ENCODE results near the gene CPNE7. TPM values are rescaled to one million over a fixed set of nuclear protein-coding genes. Genes with fewer than 3 reads are reported as not detected.

CPNE7 gene
- total RNA-seq, 2 experiments from 2014 or later = 8.5 to 9.5 TPM

- no peaks in the 10 kb centered on the region for H3K4me1 Mint-ChIP-seq (ENCODE audit: low read depth)
- no peak for TF ChIP-seq CTCF (IDR thresholded peaks at IDR 0.05)
- peaks cover 2% of the 10 kb centered on the region for H3K27me3 Mint-ChIP-seq
- no peak overlapping the region for H3K4me3 Mint-ChIP-seq
- DNase-seq (no peak), ATAC-seq (no peak)
- CTCF ChIA-PET = no interaction called here
- intact Hi-C loops (cut with micrococcal nuclease) = no loop called here
- no peaks in the 10 kb centered on the region for H3K9me3 Mint-ChIP-seq
- H3K36me3 Mint-ChIP-seq (ENCODE audit: low read depth) = peaks cover 2% of the 10 kb centered on the region
- POLR2A ChIA-PET = no interaction called here
- no peak overlapping the region for H3K27ac Mint-ChIP-seq
Observed at GRCh38 chr16:89581045-89581695, 5.6 kb downstream of the CPNE7 start.

- ChIA-PET POLR2A (no interaction called here), CTCF (no interaction called here)
- H3K4me3 Mint-ChIP-seq = no peak overlapping the region
Observed at GRCh38 chr16:89581861-89582563, 6.5 kb downstream of the CPNE7 start.

DNA sequence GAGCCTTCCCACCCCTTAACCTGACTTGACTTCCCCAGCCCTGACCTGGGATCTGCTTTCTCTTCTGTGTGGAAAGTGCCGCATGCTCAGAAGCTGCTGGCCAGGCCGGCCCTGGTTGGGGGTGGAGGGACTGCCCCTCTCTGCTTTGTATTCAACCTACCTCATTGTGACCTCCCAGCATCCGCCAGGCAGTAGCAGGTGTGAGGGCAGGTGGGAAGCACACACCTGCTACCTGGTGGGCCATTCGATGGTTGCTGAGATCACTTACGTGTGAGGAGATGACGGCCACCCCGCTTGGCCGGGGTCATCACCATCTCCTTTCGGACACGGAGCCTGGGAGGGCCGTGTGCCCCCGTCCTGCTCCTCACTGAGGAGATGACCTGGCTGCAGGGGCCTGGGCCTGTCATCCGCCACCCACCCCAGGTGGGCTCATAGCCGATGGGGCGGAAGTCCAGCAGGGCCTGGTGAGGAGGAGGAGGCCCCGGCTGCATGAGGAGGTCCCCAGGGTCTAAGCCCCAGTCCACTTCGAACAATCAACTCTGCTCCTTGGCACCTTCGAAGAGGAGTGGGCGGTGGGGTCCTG lies 7.1 kb downstream of the CPNE7 start:
- CTCF ChIA-PET = no interaction called here
- no peak for ATAC-seq
- DNase-seq = no peak
- H3K9me3 Mint-ChIP-seq = peaks cover 3% of the 10 kb centered on the region
- POLR2A ChIA-PET = no interaction called here
- no peak for TF ChIP-seq CTCF (IDR thresholded peaks at IDR 0.05)
- no peak overlapping the region for H3K27ac Mint-ChIP-seq
- no peaks in the 10 kb centered on the region for H3K4me1 Mint-ChIP-seq (ENCODE audit: low read depth)
- no peaks in the 10 kb centered on the region for H3K27me3 Mint-ChIP-seq
- H3K4me3 Mint-ChIP-seq = no peak overlapping the region
- intact Hi-C loops (cut with micrococcal nuclease) = no loop called here
- no peaks in the 10 kb centered on the region for H3K36me3 Mint-ChIP-seq (ENCODE audit: low read depth)

More at GRCh38 chr16:89581861-89582563, 6.5 kb downstream of the CPNE7 start:
- Mint-ChIP-seq H3K4me1 (ENCODE audit: low read depth) (no peaks in the 10 kb centered on the region), H3K27ac (no peak overlapping the region), H3K9me3 (peaks cover 3% of the 10 kb centered on the region), H3K27me3 (peaks cover 2% of the 10 kb centered on the region), H3K36me3 (ENCODE audit: low read depth) (peaks cover 2% of the 10 kb centered on the region)
- intact Hi-C loops (cut with micrococcal nuclease) = no loop called here
- no peak for TF ChIP-seq CTCF (IDR thresholded peaks at IDR 0.05)
- ATAC-seq (no peak), DNase-seq (no peak)

DNA sequence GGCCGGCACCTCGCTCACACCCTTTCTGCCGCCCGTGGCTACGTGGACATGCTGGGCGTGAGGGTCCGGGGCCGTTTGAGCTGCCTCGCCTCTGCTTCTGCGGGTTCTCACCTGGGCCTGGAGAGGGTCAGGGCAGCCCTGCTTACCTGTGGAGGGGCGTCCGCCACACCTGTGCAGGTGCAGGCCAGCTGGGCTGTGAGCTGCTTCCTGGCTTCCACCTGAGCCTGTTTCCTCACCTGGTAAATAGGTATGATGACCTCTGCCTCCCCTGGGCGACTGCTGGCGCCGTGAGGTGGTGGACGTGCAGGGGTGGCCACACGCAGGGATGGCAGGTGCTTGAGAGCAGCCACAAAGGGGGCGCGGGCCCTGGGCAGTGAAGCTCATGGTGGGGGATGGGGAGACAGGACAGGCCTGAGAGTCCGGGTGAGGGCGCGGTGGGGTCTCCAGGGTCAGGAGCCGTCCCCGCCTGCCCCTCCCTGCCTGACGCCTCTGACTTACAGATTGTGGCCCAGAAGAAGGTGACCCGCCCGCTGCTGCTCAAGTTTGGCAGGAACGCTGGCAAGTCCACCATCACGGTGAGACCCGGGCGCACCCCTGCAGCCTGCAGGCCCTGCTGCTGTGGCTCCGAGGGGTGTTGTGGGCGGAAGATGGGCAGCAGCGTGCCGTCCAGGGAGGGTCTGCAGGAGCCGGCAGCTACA lies 7.8 kb downstream of the CPNE7 start:
- ChIA-PET POLR2A (interaction anchor here (0.9 to 1.1 kb wide), 2 partner anchors 20 to 74 kb away, joined by 3 read pairs; no protein-coding TSS in a partner anchor), CTCF (no interaction called here)
- Mint-ChIP-seq H3K27me3 (no peaks in the 10 kb centered on the region), H3K4me1 (ENCODE audit: low read depth) (no peaks in the 10 kb centered on the region), H3K36me3 (ENCODE audit: low read depth) (no peaks in the 10 kb centered on the region), H3K27ac (no peak overlapping the region), H3K4me3 (no peak overlapping the region), H3K9me3 (peaks cover 3% of the 10 kb centered on the region)
- intact Hi-C loops (cut with micrococcal nuclease) = no loop called here
- no peak for TF ChIP-seq CTCF (IDR thresholded peaks at IDR 0.05)
- no peak for DNase-seq
- no peak for ATAC-seq

All from activated CD8-positive, alpha-beta T cell treated with anti-CD3 and anti-CD28 coated beads for 36 hours (primary cell).